ENCODE data around the gene RBMS3.

DNA sequence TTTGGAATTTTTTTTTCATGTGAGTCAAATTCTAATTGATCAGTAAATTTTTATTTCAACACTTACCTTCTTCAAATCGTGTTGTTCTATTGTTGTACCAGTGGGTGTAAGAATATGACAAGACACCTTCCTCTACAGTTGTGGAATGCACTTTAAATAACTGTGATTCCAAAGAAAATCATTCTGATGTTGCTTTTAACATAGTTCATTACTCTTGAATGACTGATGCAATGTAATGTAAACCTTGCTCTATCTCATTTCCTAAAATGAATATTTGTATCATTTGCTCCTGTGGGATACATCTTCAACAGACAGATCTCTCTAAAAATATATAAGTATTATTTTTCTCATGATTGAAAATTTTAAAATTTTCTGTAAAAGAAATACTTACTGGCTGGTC lies 313.4 kb downstream of the RBMS3 start:
- TF ChIP-seq, protein P1, sequence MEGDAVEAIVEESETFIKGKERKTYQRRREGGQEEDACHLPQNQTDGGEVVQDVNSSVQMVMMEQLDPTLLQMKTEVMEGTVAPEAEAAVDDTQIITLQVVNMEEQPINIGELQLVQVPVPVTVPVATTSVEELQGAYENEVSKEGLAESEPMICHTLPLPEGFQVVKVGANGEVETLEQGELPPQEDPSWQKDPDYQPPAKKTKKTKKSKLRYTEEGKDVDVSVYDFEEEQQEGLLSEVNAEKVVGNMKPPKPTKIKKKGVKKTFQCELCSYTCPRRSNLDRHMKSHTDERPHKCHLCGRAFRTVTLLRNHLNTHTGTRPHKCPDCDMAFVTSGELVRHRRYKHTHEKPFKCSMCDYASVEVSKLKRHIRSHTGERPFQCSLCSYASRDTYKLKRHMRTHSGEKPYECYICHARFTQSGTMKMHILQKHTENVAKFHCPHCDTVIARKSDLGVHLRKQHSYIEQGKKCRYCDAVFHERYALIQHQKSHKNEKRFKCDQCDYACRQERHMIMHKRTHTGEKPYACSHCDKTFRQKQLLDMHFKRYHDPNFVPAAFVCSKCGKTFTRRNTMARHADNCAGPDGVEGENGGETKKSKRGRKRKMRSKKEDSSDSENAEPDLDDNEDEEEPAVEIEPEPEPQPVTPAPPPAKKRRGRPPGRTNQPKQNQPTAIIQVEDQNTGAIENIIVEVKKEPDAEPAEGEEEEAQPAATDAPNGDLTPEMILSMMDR (IDR thresholded peaks at IDR 0.05): no peak
- no peak for TF ChIP-seq POLR2A (IDR thresholded peaks at IDR 0.05)
